ENCODE measurements around the gene TRIM6.

DNA sequence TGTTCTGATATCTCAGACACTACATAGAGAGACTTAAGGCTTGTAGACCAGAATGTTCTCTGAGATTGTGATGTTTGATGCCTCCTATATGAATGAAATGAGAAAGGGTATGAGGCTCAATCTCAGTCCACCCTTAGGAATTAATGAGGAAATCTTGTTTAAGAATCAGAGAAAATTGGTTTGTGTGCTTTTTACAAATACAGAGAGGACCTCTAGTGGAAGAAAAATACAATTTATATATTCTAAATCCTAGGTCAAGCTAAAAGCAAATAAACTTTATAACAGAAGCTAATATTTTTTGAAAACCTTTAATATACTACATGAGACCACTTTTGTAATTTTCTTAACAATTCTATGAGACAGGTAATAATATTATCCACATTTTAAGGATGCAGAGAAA lies 43.1 kb upstream of the TRIM6 start:
- TF ChIP-seq CEBPB (IDR thresholded peaks at IDR 0.05): no peak
- no peak for TF ChIP-seq RAD21 (IDR thresholded peaks at IDR 0.05; ENCODE audit: low read depth)
- no peak for TF ChIP-seq TAF1 (IDR thresholded peaks at IDR 0.05; ENCODE audit: low read depth)
- TF ChIP-seq NFIC (IDR thresholded peaks at IDR 0.05): no peak
- TF ChIP-seq, protein P1, sequence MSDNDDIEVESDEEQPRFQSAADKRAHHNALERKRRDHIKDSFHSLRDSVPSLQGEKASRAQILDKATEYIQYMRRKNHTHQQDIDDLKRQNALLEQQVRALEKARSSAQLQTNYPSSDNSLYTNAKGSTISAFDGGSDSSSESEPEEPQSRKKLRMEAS (IDR thresholded peaks at IDR 0.05): no peak
- TF ChIP-seq, protein P2, sequence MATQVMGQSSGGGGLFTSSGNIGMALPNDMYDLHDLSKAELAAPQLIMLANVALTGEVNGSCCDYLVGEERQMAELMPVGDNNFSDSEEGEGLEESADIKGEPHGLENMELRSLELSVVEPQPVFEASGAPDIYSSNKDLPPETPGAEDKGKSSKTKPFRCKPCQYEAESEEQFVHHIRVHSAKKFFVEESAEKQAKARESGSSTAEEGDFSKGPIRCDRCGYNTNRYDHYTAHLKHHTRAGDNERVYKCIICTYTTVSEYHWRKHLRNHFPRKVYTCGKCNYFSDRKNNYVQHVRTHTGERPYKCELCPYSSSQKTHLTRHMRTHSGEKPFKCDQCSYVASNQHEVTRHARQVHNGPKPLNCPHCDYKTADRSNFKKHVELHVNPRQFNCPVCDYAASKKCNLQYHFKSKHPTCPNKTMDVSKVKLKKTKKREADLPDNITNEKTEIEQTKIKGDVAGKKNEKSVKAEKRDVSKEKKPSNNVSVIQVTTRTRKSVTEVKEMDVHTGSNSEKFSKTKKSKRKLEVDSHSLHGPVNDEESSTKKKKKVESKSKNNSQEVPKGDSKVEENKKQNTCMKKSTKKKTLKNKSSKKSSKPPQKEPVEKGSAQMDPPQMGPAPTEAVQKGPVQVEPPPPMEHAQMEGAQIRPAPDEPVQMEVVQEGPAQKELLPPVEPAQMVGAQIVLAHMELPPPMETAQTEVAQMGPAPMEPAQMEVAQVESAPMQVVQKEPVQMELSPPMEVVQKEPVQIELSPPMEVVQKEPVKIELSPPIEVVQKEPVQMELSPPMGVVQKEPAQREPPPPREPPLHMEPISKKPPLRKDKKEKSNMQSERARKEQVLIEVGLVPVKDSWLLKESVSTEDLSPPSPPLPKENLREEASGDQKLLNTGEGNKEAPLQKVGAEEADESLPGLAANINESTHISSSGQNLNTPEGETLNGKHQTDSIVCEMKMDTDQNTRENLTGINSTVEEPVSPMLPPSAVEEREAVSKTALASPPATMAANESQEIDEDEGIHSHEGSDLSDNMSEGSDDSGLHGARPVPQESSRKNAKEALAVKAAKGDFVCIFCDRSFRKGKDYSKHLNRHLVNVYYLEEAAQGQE (IDR thresholded peaks at IDR 0.05; ENCODE audit: low read depth): no peak
- no peak for TF ChIP-seq EP300 (IDR thresholded peaks at IDR 0.05; ENCODE audit: borderline replicate concordance)
- TF ChIP-seq TEAD4 (IDR thresholded peaks at IDR 0.05): no peak
- TF ChIP-seq YY1 (IDR thresholded peaks at IDR 0.05; ENCODE audit: low read depth): no peak
- TF ChIP-seq, protein P3, sequence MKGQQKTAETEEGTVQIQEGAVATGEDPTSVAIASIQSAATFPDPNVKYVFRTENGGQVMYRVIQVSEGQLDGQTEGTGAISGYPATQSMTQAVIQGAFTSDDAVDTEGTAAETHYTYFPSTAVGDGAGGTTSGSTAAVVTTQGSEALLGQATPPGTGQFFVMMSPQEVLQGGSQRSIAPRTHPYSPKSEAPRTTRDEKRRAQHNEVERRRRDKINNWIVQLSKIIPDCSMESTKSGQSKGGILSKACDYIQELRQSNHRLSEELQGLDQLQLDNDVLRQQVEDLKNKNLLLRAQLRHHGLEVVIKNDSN (IDR thresholded peaks at IDR 0.05): no peak

All from Ishikawa (cell line).